Uterus (tissue), 4 donors: Measurements from ENCODE around the gene MKI67. TPM values are rescaled to one million over a fixed set of nuclear protein-coding genes. Genes with fewer than 3 reads are reported as not detected.

ENCODE experiments used
- DNase-seq, 2 donors: peaks; one replicate each; pipeline ENCODE4 v3.0.0-alpha.2; 2019 to 2020
- H3K27ac ChIP-seq, 2 donors: fragments of 200-600 bp; sonication (generic); 1 replicate in 1 of 2; 2 replicates in 1 of 2; pipeline ENCODE4 v1.5.1; 2016 to 2018
- H3K27me3 ChIP-seq, 2 donors: fragments of 200-600 bp; sonication (generic); one replicate each; pipeline ENCODE4 v1.5.1; 2018 to 2019; ENCODE audit warnings: control low read depth in 1 of 2
- H3K36me3 ChIP-seq, 2 donors: fragments of 200-600 bp; sonication (generic); one replicate each; pipeline ENCODE4 v1.5.1; 2019; ENCODE audit warnings: control low read depth in 1 of 2
- H3K4me1 ChIP-seq, 2 donors: fragments of 200-600 bp; sonication (generic); one replicate each; pipeline ENCODE4 v1.5.1; 2018 to 2019; ENCODE audit warnings: control low read depth in 1 of 2
- H3K4me3 ChIP-seq, 2 donors: fragments of 200-600 bp; sonication (generic); 1 replicate in 1 of 2; 2 replicates in 1 of 2; pipeline ENCODE4 v1.5.1; 2018 to 2019; ENCODE audit warnings: mild to moderate bottlenecking in 1 of 2
- H3K9me3 ChIP-seq, 2 donors: fragments of 200-600 bp; sonication (generic); one replicate each; pipeline ENCODE4 v1.5.1; 2019; ENCODE audit warnings: control low read depth in 1 of 2
- CTCF ChIP-seq, 4 experiments: fragments of 200-600 bp in 2 of 4; fragments of 450-650 bp in 2 of 4; sonication (generic) in 2 of 4; IDR thresholded peaks; one replicate each; pipeline ENCODE4 v1.5.1; 2016 to 2019; ENCODE audit warnings: antibody characterized with exemption in 4 of 4, mild to moderate bottlenecking in 2 of 4, moderate library complexity in 1 of 4
- POLR2A ChIP-seq, 2 donors: fragments of 450-650 bp; IDR thresholded peaks; one replicate each; pipeline ENCODE4 v1.6.1; 2016; ENCODE audit warnings: antibody characterized with exemption in 2 of 2, mild to moderate bottlenecking in 1 of 2, moderate library complexity in 1 of 2
- intact Hi-C: fragments of 100-400 bp; cut with DNase I; formaldehyde crosslinking; loops from one replicate; pipeline ENCODE4 v1.15.1; 2023; ENCODE audit warnings: low total_unique reads
- total RNA-seq, 4 donors: library from RNA; depleted of rRNA in 3 of 4; stranded (reverse); fragments of >200 nt in 3 of 4; gene quantifications; one replicate each; pipeline versions ENCODE4 v1.1.0 to v1.2.4, GENCODE V29; 2014 to 2023
- donor health status: DM: yes; HTN: yes; CAD: no.

The MKI67 gene
- total RNA-seq, 4 donors from 2014 or later = under 0.01 to 16.9 (median 0.56) TPM

DNA sequence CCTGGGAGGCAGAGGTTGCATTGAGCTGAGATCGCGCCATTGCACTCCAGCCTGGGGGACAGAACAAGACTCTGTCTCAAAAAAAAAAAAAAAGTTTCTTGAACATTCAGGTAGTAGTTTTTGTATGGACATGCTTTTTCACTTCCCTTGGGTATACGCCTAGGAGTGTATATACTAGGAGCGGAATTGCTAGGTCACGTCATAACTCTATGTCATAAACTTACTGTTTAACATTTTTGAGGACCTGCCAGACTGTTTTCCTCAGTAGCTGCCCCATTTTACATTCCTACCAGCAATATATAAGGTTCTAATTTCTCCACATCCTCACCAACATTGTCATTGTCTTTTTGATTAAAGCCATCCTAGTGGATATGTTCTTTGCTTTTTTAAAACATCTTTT is 51.6 kb downstream of the MKI67 start:
- no peak for TF ChIP-seq POLR2A (IDR thresholded peaks at IDR 0.05)
- no peak for TF ChIP-seq CTCF (IDR thresholded peaks at IDR 0.05)
- no peak for DNase-seq
- Histone ChIP-seq H3K4me3 (no peak overlapping the region), H3K9me3 (no peaks in the 10 kb centered on the region), H3K27me3 (no peaks in the 10 kb centered on the region), H3K27ac (no peak overlapping the region), H3K36me3 (no peaks in the 10 kb centered on the region), H3K4me1 (no peaks in the 10 kb centered on the region)
- intact Hi-C loops = no loop called here

GRCh38 chr10:128073890-128074289 is 52.3 kb downstream of the MKI67 start:
- Histone ChIP-seq H3K4me1 (no peaks in the 10 kb centered on the region), H3K27ac (no peak overlapping the region), H3K27me3 (no peaks in the 10 kb centered on the region), H3K4me3 (no peak overlapping the region), H3K9me3 (no peaks in the 10 kb centered on the region), H3K36me3 (no peaks in the 10 kb centered on the region)
- TF ChIP-seq POLR2A (IDR thresholded peaks at IDR 0.05) (no peak), CTCF (IDR thresholded peaks at IDR 0.05) (no peak)
- intact Hi-C loops = no loop called here
- DNase-seq = no peak

- Histone ChIP-seq H3K4me1 (no peaks in the 10 kb centered on the region), H3K27me3 (no peaks in the 10 kb centered on the region), H3K4me3 (no peak overlapping the region), H3K9me3 (no peaks in the 10 kb centered on the region), H3K36me3 (no peaks in the 10 kb centered on the region), H3K27ac (no peak overlapping the region)
- no peak for TF ChIP-seq POLR2A (IDR thresholded peaks at IDR 0.05)
- TF ChIP-seq CTCF (IDR thresholded peaks at IDR 0.05) = no peak
- intact Hi-C loops = no loop called here
- no peak for DNase-seq
Observed at GRCh38 chr10:128072941-128073645, 53.1 kb downstream of the MKI67 start.

DNA sequence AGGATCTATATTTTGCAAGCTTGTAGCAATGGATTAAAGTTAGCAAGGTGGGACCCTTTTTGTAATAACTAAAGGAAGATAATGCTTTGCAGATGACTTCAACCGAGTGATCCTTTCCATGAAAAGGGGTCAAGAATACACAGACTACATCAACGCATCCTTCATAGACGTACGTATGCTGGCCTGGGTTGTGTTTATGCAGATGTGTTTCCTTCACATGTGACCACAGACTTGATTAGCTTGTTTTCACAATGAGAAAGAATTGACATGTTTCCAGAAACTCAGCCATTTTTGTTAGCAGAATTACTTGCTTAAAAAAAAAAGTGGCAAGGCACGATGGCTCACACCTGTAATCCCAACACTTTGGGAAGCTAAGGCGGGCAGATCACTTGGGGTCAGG is 54.2 kb downstream of the MKI67 start:
- no peak for DNase-seq
- no peak for TF ChIP-seq CTCF (IDR thresholded peaks at IDR 0.05)
- no peak for TF ChIP-seq POLR2A (IDR thresholded peaks at IDR 0.05)
- intact Hi-C loops = no loop called here

DNA sequence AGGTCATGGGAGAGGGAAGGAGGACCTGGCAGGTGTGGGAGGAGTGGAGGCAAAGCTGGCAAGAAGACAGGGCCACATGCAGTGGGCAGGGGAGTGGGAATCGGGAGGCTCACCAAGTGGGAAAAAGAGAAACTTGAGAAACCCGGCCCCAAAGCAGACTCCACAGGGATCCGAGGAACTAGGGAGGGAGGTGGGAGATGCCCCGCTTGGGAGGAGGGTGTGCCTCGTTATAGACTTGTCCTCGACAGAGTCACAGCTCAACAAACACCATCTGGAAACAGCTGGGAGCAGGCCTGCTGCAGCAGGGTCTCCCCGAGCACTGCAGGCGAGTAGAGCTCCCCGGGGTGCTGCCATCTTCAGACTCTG is 54.8 kb downstream of the MKI67 start:
- Histone ChIP-seq H3K9me3 (no peaks in the 10 kb centered on the region), H3K4me3 (no peak overlapping the region), H3K36me3 (no peaks in the 10 kb centered on the region), H3K4me1 (no peaks in the 10 kb centered on the region), H3K27me3 (no peaks in the 10 kb centered on the region), H3K27ac (no peak overlapping the region)
- DNase-seq = no peak
- intact Hi-C loops = no loop called here
- TF ChIP-seq CTCF (IDR thresholded peaks at IDR 0.05) (no peak), POLR2A (IDR thresholded peaks at IDR 0.05) (no peak)

More for the DNA sequence above, 54.2 kb downstream of the MKI67 start:
- H3K27ac ChIP-seq = no peak overlapping the region
- H3K27me3 ChIP-seq = no peaks in the 10 kb centered on the region
- H3K4me1 ChIP-seq = no peaks in the 10 kb centered on the region
- H3K36me3 ChIP-seq = no peaks in the 10 kb centered on the region
- H3K4me3 ChIP-seq = no peak overlapping the region
- H3K9me3 ChIP-seq = no peaks in the 10 kb centered on the region
